Testis (tissue), 2 donors: ENCODE measurements around the gene CYTIP.

Experiments
- POLR2A ChIP-seq: fragments of 450-650 bp; IDR thresholded peaks from one replicate; pipeline ENCODE4 v1.6.1; 2017; ENCODE audit warnings: antibody characterized with exemption, mild to moderate bottlenecking, moderate library complexity
- TF ChIP-seq, protein P1 (sequence below), 3 experiments: fragments of 450-650 bp in 2 of 3; fragments of 200-600 bp in 1 of 3; sonication (generic) in 1 of 3; IDR thresholded peaks; one replicate each; pipeline ENCODE4 v1.5.1; 2016 to 2019; ENCODE audit warnings: antibody characterized with exemption in 3 of 3, mild to moderate bottlenecking in 2 of 3, moderate library complexity in 1 of 3

DNA sequence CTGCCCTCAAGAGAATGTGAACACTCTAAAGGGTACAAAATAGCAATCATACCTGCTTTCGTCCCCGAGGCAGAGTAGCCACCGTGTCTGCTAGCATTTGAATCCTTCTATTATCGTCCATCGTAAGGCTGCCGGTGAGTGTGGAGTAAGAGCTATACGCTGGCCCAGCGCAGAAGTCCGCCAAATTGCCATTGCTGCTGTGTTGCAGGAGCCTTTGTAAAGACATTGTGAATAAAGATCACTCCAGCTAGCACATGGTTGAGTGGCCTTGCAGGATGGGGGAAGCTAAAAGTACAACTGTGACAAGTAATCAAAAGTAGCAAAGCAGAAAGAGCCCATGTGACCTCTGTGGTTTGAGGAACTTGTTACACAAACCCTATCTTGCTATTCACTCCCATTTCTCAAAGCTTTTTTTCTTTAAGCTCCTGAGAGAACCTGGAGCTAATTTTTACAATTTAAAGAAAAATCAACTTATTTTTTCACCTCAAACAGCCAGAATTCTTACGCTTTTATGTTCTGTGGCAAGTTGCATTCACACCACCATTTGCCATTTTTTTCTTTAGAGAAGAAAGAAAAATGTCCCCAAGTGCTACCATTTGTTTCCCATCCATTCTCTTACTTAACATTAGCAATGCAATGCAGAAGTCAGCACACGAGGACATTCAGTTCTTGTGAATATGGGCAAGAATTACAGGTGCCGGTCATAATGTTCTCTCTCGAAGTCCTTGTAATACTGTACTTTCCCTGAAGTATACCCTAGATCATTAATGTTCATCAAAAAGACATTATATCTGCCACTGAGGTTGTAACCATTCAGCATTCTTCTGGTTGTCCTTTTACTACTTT, at the start of gene CYTIP:
- TF ChIP-seq, protein P1, sequence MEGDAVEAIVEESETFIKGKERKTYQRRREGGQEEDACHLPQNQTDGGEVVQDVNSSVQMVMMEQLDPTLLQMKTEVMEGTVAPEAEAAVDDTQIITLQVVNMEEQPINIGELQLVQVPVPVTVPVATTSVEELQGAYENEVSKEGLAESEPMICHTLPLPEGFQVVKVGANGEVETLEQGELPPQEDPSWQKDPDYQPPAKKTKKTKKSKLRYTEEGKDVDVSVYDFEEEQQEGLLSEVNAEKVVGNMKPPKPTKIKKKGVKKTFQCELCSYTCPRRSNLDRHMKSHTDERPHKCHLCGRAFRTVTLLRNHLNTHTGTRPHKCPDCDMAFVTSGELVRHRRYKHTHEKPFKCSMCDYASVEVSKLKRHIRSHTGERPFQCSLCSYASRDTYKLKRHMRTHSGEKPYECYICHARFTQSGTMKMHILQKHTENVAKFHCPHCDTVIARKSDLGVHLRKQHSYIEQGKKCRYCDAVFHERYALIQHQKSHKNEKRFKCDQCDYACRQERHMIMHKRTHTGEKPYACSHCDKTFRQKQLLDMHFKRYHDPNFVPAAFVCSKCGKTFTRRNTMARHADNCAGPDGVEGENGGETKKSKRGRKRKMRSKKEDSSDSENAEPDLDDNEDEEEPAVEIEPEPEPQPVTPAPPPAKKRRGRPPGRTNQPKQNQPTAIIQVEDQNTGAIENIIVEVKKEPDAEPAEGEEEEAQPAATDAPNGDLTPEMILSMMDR (IDR thresholded peaks at IDR 0.05): no peak
- no peak for TF ChIP-seq POLR2A
